PC-9 (cell line): ENCODE data around the gene LRRC55.

Experiments
- CTCF ChIP-seq: fragments of 200-600 bp; sonication (generic); conservative IDR thresholded peaks from 2 replicates; pipeline ENCODE4 v1.6.1; 2017; ENCODE audit warnings: mixed run types, antibody characterized with exemption, mild to moderate bottlenecking, moderate library complexity
- EZH2 ChIP-seq: fragments of 200-600 bp; sonication (generic); IDR thresholded peaks from 2 replicates; pipeline ENCODE4 v1.8.0; 2017; ENCODE audit warnings: antibody characterized with exemption, low read depth

GRCh38 chr11:57191311-57192219 is 9.8 kb downstream of the LRRC55 start:
- no peak for TF ChIP-seq CTCF
- TF ChIP-seq EZH2 = no peak
